Upper lobe of left lung (tissue), 4 donors: ENCODE results near the gene LIX1.

Experiments used
- CTCF ChIP-seq, 6 experiments: fragments of 450-650 bp in 4 of 6; fragments of 200-600 bp in 2 of 6; sonication (generic) in 2 of 6; IDR thresholded peaks; one replicate each; pipeline ENCODE4 v1.5.1; 2016 to 2019; ENCODE audit warnings: antibody characterized with exemption in 6 of 6
- EP300 ChIP-seq, 4 donors: sonication (generic); formaldehyde crosslinking; IDR thresholded peaks; one replicate each; pipeline ENCODE4 v1.5.1; 2017; ENCODE audit warnings: antibody characterized with exemption in 4 of 4, control low read depth in 2 of 4
- POLR2A ChIP-seq, 4 donors: fragments of 450-650 bp; IDR thresholded peaks; one replicate each; pipeline ENCODE4 v1.5.1; 2016 to 2017; ENCODE audit warnings: antibody characterized with exemption in 4 of 4, mild to moderate bottlenecking in 2 of 4
- POLR2AphosphoS5 ChIP-seq, 2 donors: sonication (generic); formaldehyde crosslinking; IDR thresholded peaks; one replicate each; pipeline ENCODE4 v1.5.1; 2017; ENCODE audit warnings: antibody characterized with exemption in 2 of 2

DNA sequence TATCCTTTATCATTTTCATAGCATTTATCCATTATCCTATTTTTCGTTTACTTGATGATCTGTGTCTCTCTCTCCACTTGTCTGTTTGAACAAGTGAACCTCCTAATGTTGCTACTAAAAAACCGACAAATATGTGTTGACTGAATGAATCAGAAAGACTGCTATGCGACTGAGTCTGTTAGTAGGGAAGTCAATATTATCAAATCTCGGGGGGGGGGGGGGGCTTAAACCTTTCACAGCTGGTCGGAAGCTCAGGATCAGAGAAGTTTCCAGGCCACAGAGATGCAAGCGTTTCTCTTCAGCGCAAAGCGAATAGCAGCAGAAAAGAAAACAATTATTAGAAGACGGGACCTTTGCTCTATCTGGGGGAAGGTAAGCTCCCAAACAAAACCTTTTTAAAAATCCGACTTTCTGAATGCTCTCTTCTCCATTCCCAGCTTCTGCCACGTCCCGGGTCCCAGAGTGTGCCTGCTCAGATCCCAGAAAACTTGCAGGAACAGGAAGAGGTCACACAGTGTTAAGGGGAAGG, 40.2 kb upstream of the LIX1 start:
- TF ChIP-seq EP300 (IDR thresholded peaks at IDR 0.05) = no peak
- no peak for TF ChIP-seq CTCF (IDR thresholded peaks at IDR 0.05)
- TF ChIP-seq POLR2A (IDR thresholded peaks at IDR 0.05) = no peak
- no peak for TF ChIP-seq POLR2AphosphoS5 (IDR thresholded peaks at IDR 0.05)
